GM19452 (cell line): Measurements from ENCODE around the gene ADCK2.
"Not testable (repeated sequence)": the region's sequence is repeated elsewhere in the genome, so short reads cannot be mapped to it uniquely, and the experiment has no call there.

Experiments
- ATAC-seq: cut with Tn5 transposase; IDR thresholded peaks from one replicate; pipeline ENCODE4 v1.9.1; 2021; ENCODE audit not compliant: unreplicated experiment

ADCK2 gene, protein sequence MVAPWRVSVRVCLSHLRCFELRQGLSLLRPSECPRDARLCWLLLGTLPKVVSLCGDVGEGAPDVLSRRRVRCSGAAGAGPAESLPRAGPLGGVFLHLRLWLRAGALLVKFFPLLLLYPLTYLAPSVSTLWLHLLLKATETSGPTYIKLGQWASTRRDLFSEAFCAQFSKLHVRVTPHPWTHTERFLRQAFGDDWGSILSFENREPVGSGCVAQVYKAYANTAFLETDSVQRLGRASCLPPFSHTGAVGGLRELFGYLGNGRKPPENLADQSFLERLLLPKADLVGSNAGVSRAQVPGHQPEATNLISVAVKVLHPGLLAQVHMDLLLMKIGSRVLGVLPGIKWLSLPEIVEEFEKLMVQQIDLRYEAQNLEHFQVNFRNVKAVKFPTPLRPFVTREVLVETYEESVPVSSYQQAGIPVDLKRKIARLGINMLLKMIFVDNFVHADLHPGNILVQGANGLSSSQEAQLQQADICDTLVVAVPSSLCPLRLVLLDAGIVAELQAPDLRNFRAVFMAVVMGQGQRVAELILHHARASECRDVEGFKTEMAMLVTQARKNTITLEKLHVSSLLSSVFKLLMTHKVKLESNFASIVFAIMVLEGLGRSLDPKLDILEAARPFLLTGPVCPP

GRCh38 chr7:140672382-140673062 lies at the start of gene ADCK2:
TSS of gene ADCK2 (plus strand) at chr7:140672945. CDS start at chr7:140673331, 386 bp downstream.
- ATAC-seq = peak; percentile 39

GRCh38 chr7:140623980-140624379 lies 48.8 kb upstream of the ADCK2 start:
- no peak for ATAC-seq

- ATAC-seq = no peak
These were observed 48.2 kb upstream of the ADCK2 start for GRCh38 chr7:140624392-140625191.

- ATAC-seq = not testable (repeated sequence)
These were observed 47.6 kb upstream of the ADCK2 start for GRCh38 chr7:140625192-140625558.

DNA sequence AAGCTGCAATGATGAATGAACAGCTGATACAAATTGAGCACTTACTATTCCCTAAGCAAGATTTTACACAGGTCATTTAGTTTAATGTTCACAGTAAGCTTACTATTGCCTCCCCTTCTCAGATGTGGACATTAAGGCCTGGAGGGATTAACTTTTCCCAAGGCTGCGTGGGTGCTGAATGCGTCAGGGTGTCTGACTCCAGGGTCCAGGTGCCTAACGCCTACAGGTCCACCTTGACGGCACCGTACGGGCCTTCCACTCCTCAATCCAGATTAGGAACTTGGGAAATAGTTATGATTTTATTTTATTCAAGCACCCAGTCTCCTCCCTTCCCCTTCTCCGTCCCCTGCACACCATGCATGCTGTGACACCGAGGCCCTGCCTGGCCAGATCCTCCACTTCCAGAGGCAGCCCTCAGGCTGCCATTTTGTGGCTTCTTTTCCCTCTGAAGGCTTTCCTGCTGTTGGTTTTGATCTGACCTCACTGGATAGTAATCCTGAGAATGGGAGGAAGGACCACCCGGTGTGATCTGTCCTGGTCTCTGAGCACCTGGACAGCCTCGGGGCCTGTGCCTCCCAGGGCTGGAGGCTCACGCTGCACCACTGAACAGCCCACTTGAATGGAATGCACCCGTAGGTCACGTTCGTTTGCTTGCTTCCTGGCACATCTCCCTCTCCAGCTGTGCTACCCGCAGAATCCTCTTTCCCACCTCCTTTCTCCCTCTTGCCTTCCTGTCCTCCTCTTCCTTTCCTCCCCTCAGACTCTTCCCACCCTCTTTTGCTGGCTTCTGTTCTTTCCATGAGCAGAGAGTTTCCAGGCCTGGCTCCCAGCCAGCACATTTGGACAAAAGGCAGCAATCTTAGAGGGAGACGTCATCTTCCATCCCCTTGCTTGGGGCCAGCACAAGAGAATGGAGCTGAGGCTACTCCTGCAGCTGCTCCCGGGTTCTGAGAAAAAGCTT lies 46.6 kb upstream of the ADCK2 start:
- ATAC-seq = no peak

- no peak for ATAC-seq
These were observed 41.7 kb upstream of the ADCK2 start for GRCh38 chr7:140631021-140631420.

- no peak for ATAC-seq
These were observed 41.1 kb upstream of the ADCK2 start for GRCh38 chr7:140631602-140632001.

- no peak for ATAC-seq
These were observed 37.4 kb upstream of the ADCK2 start for GRCh38 chr7:140635345-140635744.

- ATAC-seq = no peak
These were observed 36.9 kb upstream of the ADCK2 start for GRCh38 chr7:140635816-140636215.

DNA sequence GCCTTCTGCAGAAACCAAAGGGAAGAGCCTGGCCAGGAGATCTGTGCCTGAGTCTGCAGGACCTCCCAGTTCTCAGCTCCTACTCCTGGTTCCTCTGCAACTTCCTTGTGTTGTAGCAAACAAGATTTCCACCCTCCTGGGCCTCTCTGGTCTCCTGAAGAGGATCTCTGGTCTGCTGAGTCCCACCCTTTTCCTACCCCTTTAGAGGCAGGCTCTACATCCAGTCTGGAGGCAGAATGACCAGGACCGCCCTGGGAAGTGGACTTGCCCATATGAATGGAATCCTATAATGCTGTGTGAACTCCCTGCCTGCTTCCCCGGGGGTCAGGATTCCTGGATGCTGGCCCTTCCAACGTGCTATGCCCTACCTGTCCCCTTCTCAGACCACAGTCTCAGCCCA lies 35.3 kb upstream of the ADCK2 start:
- ATAC-seq = no peak

- ATAC-seq = no peak
These were observed 34.5 kb upstream of the ADCK2 start for GRCh38 chr7:140638173-140638791.

DNA sequence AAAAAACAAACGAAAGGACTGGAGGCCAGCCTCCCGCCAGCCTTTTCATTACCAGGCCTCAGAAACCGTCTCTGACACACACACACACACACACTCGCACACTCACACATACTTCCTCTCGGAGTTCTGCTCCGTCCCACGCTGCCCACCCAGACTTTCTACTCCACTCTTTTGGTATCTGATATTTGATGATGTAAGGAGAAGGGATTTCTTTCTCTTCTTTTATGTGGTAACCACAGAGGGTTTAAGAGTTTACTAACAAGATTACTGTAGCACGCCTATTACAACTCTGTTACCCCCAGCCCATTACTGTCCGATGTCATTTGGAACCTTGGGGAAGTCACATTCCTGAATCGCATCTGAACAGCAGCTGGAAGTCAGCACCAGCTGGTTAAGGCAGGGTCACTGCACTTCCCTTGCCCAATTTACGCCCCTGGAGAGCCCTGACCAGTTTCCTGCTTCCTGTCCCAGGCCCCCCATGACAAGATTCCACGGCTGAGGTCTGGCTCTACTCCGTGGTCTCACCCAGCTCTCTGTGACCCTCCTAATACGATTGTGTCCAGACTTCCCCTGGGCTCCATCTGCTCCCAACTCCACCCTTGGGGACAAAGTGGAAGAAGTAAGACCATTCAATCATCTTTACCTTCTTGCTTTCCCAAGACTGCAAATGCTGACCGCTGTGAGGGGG lies 33.2 kb upstream of the ADCK2 start:
- ATAC-seq = no peak

GRCh38 chr7:140640060-140640637 lies 32.6 kb upstream of the ADCK2 start:
- no peak for ATAC-seq

GRCh38 chr7:140640727-140641523 lies 31.8 kb upstream of the ADCK2 start, which contains the start of gene DENND2A:
TSS of gene DENND2A (minus strand) at chr7:140640813. CDS start at chr7:140602397, 38,416 bp downstream.
- no peak for ATAC-seq

GRCh38 chr7:140641524-140642195 lies 31.1 kb upstream of the ADCK2 start:
- ATAC-seq = no peak

DNA sequence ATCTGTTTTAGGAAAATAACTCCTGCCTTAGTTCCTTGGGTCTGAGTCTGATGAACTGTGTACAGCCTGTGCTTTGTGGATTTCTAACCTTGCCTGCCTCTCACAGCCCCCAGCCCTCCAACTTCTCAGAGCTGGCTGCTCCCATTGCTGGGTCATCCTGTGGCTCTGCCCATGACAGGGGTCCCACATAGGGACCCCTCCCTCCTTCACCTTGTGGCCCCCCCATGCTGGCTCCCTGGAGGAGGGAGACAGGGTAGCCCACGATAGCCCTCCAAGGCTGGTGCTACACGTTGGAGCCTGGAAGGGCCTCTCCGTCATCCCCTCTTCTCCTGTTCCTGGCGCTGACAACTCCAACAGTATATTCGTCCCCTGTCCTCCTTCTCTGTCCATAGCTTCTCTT lies 29.3 kb upstream of the ADCK2 start:
- no peak for ATAC-seq

- ATAC-seq = not testable (repeated sequence)
These were observed 28.0 kb upstream of the ADCK2 start for GRCh38 chr7:140644761-140645160.
